H9 (cell line): ENCODE measurements around the gene C1orf122. TPM values are rescaled to one million over a fixed set of nuclear protein-coding genes. Genes with fewer than 3 reads are reported as not detected.

Source experiments
- DNase-seq: peaks from one replicate; pipeline ENCODE4 v3.0.0-alpha.2; 2017
- H2AFZ ChIP-seq: one replicate; pipeline ENCODE4 v1.6.1; 2013; ENCODE audit warnings: mild to moderate bottlenecking, low read length, control low read depth, moderate library complexity
- H2AK5ac ChIP-seq: 2 replicates; pipeline ENCODE4 v1.6.1; 2013; ENCODE audit warnings: low read length, control low read depth, mixed read lengths; ENCODE audit not compliant: insufficient read length
- H2BK120ac ChIP-seq: one replicate; pipeline ENCODE4 v1.6.1; 2013; ENCODE audit warnings: low read depth, mild to moderate bottlenecking, low read length, control low read depth, inconsistent platforms; ENCODE audit not compliant: poor library complexity, severe bottlenecking
- H2BK12ac ChIP-seq: 2 replicates; pipeline ENCODE4 v1.6.1; 2013; ENCODE audit warnings: low read length, control low read depth, mixed read lengths, low read depth; ENCODE audit not compliant: insufficient read length
- H2BK15ac ChIP-seq: 2 replicates; pipeline ENCODE4 v1.6.1; 2013; ENCODE audit warnings: low read depth, low read length, control low read depth
- H2BK20ac ChIP-seq: one replicate; pipeline ENCODE4 v1.6.1; 2013; ENCODE audit warnings: low read depth, mild to moderate bottlenecking, low read length, control low read depth, inconsistent platforms; ENCODE audit not compliant: poor library complexity, severe bottlenecking
- H2BK5ac ChIP-seq: 2 replicates; pipeline ENCODE4 v1.6.1; 2013; ENCODE audit warnings: low read length, control low read depth, mixed read lengths; ENCODE audit not compliant: insufficient read length
- H3K14ac ChIP-seq: 2 replicates; pipeline ENCODE4 v1.6.1; 2013; ENCODE audit warnings: low read length, control low read depth; ENCODE audit not compliant: insufficient read depth
- H3K18ac ChIP-seq: 2 replicates; pipeline ENCODE4 v1.6.1; 2013; ENCODE audit warnings: low read depth, mild to moderate bottlenecking, mixed read lengths, low read length, control low read depth; ENCODE audit not compliant: insufficient read length
- H3K23ac ChIP-seq: 2 replicates; pipeline ENCODE4 v1.6.1; 2013; ENCODE audit warnings: low read length, control low read depth, mixed read lengths, low read depth; ENCODE audit not compliant: insufficient read length
- H3K23me2 ChIP-seq: 2 replicates; pipeline ENCODE4 v1.6.1; 2013; ENCODE audit warnings: low read depth, mild to moderate bottlenecking, mixed read lengths, low read length, control low read depth; ENCODE audit not compliant: insufficient read length, poor library complexity, severe bottlenecking
- H3K27ac ChIP-seq: 2 replicates; pipeline ENCODE4 v1.5.1; 2013; ENCODE audit warnings: low read length, control low read depth, mixed read lengths, low read depth; ENCODE audit not compliant: insufficient read length
- H3K27me3 ChIP-seq: 2 replicates; pipeline ENCODE4 v1.6.1; 2013; ENCODE audit warnings: low read length, control low read depth, inconsistent platforms; ENCODE audit not compliant: insufficient read depth
- H3K4ac ChIP-seq: 2 replicates; pipeline ENCODE4 v1.6.1; 2013; ENCODE audit warnings: low read depth, mild to moderate bottlenecking, control low read depth, inconsistent platforms, low read length, moderate library complexity
- H3K4me1 ChIP-seq: 2 replicates; pipeline ENCODE4 v1.6.1; 2013; ENCODE audit warnings: low read length, control low read depth, inconsistent platforms; ENCODE audit not compliant: insufficient read depth
- H3K4me2 ChIP-seq: 2 replicates; pipeline ENCODE4 v1.6.1; 2013; ENCODE audit warnings: low read length, control low read depth, mixed read lengths; ENCODE audit not compliant: insufficient read length, insufficient read depth
- H3K56ac ChIP-seq: 2 replicates; pipeline ENCODE4 v1.6.1; 2013; ENCODE audit warnings: low read depth, mild to moderate bottlenecking, mixed read lengths, low read length, control low read depth; ENCODE audit not compliant: insufficient read length
- H3K79me1 ChIP-seq: 2 replicates; pipeline ENCODE4 v1.6.1; 2013; ENCODE audit warnings: low read depth, mild to moderate bottlenecking, moderate library complexity, low read length, control low read depth, inconsistent platforms; ENCODE audit not compliant: insufficient read depth, poor library complexity, severe bottlenecking
- H3K79me2 ChIP-seq: 2 replicates; pipeline ENCODE4 v1.6.1; 2013; ENCODE audit warnings: low read length, control low read depth, inconsistent platforms; ENCODE audit not compliant: insufficient read depth
- H3K9ac ChIP-seq: 2 replicates; pipeline ENCODE4 v1.6.1; 2013; ENCODE audit warnings: low read length, control low read depth, mixed read lengths; ENCODE audit not compliant: insufficient read length; ENCODE audit errors: extremely low read depth
- H3K9me3 ChIP-seq: one replicate; pipeline ENCODE4 v1.6.1; 2013; ENCODE audit warnings: low read depth, low read length, inconsistent platforms; ENCODE audit not compliant: control insufficient read depth
- H3T11ph ChIP-seq: one replicate; pipeline ENCODE4 v1.6.1; 2013; ENCODE audit warnings: mild to moderate bottlenecking, low read length, control low read depth, inconsistent platforms
- H4K20me1 ChIP-seq: one replicate; pipeline ENCODE4 v1.6.1; 2013; ENCODE audit not compliant: control insufficient read depth, insufficient read length, insufficient read depth
- H4K5ac ChIP-seq: 2 replicates; pipeline ENCODE4 v1.6.1; 2013; ENCODE audit warnings: low read depth, mild to moderate bottlenecking, mixed read lengths, low read length, control low read depth; ENCODE audit not compliant: insufficient read length
- H4K8ac ChIP-seq: replicated peaks from 2 replicates; pipeline ENCODE4 v1.6.1; 2013; ENCODE audit warnings: low read length, control low read depth, mixed read lengths, low read depth; ENCODE audit not compliant: insufficient read length
- H4K91ac ChIP-seq: 2 replicates; pipeline ENCODE4 v1.6.1; 2013; ENCODE audit warnings: low read depth, mild to moderate bottlenecking, moderate library complexity, mixed read lengths, low read length, control low read depth; ENCODE audit not compliant: insufficient read length
- H3K27ac Mint-ChIP-seq, 3 experiments: 2 replicates in 2 of 3; 3 replicates in 1 of 3; pipeline ENCODE4 v1.8.0; 2020 to 2021; ENCODE audit warnings: mixed read lengths in 3 of 3, mild to moderate bottlenecking in 1 of 3, moderate library complexity in 1 of 3
- H3K27me3 Mint-ChIP-seq: 2 replicates; pipeline ENCODE4 v1.8.0; 2021; ENCODE audit warnings: low read depth, mild to moderate bottlenecking, moderate library complexity, mixed read lengths
- H3K36me3 Mint-ChIP-seq, 3 experiments: 2 replicates in 2 of 3; 3 replicates in 1 of 3; pipeline ENCODE4 v1.8.0; 2020 to 2021; ENCODE audit warnings: low read depth in 3 of 3, mixed read lengths in 3 of 3; ENCODE audit not compliant: insufficient read depth in 1 of 3
- H3K4me1 Mint-ChIP-seq, 2 experiments: 2 replicates each; pipeline ENCODE4 v1.8.0; 2020; ENCODE audit warnings: mixed read lengths in 2 of 2
- H3K4me3 Mint-ChIP-seq, 2 experiments: 2 replicates in 1 of 2; 3 replicates in 1 of 2; pipeline ENCODE4 v1.8.0; 2020 to 2021; ENCODE audit warnings: mild to moderate bottlenecking in 2 of 2, mixed read lengths in 2 of 2, moderate library complexity in 1 of 2
- H3K9me3 Mint-ChIP-seq, 2 experiments: 2 replicates in 1 of 2; 3 replicates in 1 of 2; pipeline ENCODE4 v1.8.0; 2020; ENCODE audit warnings: mild to moderate bottlenecking in 2 of 2, mixed read lengths in 2 of 2, moderate library complexity in 1 of 2
- WGBS: extraction: QIAGEN DNeasy Blood & Tissue Kit; methylation state at CpG from one replicate; pipeline ENCODE4 v1.1.7; 2013; ENCODE audit warnings: missing lambda C conversion rate, low lambda C conversion rate, mixed read lengths; ENCODE audit not compliant: insufficient read length; ENCODE audit errors: extremely low coverage; 5-methylcytosine and 5-hydroxymethylcytosine counted together
- total RNA-seq: library from RNA; stranded (reverse); gene quantifications from 2 replicates; pipeline ENCODE4 v1.2.1, GENCODE V29; 2021
- TF ChIP-seq, protein P1 (sequence below): fragments of 200-600 bp; sonication (generic); conservative IDR thresholded peaks from 3 replicates; pipeline ENCODE4 v1.8.0; 2021; ENCODE audit warnings: antibody characterized with exemption, mild to moderate bottlenecking

C1orf122 gene
- total RNA-seq, 1 experiment from 2014 or later: 59.3 TPM

DNA sequence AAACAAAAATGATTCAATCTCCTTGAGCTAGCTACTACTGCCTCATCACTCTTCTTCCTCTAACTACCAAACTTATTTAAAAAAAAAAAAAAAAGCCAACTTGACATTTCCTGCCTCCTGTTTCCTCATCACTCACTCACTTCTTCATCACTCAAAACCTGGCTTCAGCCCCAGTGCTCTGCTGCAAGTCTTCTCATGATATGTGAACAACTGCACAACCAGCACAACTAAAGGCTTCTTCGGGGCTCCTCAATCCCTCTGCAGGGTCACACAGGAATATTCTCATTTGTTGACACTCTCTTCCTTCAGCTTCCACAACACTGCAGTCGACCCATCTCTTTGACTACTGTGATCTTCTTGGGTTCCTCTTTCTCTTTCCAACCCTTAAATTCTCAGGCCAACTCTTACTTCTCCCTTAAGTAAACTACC is 44.2 kb downstream of the C1orf122 start:
- WGBS: no CpG with 5 or more reads among the region's 2 CpGs
- H4K20me1 ChIP-seq: no peaks in the 10 kb centered on the region
- H3K9me3 Mint-ChIP-seq: no peaks in the 10 kb centered on the region

More for the DNA sequence above, 44.2 kb downstream of the C1orf122 start:
- H3K4me2 ChIP-seq: no peak overlapping the region
- no peak overlapping the region for H3K56ac ChIP-seq
- peaks cover 1 to 16% (median 7%) of the 10 kb centered on the region in 3 experiments; a peak in 5 of 7 replicates for H3K36me3 Mint-ChIP-seq
- H3K79me1 ChIP-seq: peaks cover 8% of the 10 kb centered on the region
- H2BK15ac ChIP-seq: no peak overlapping the region
- no peaks in the 10 kb centered on the region for H3K23me2 ChIP-seq
- no peak overlapping the region for H2BK20ac ChIP-seq
- no peak overlapping the region for H3T11ph ChIP-seq
- no peak overlapping the region for H3K18ac ChIP-seq
- no peak overlapping the region for H4K91ac ChIP-seq
- no peak overlapping the region for H2AFZ ChIP-seq
- H3K14ac ChIP-seq: no peak overlapping the region
- no peak for DNase-seq
- H2BK5ac ChIP-seq: no peak overlapping the region
- H3K4me1 Mint-ChIP-seq: no peaks in the 10 kb centered on the region
- no peaks in the 10 kb centered on the region for H3K9me3 ChIP-seq
- TF ChIP-seq, protein P1, sequence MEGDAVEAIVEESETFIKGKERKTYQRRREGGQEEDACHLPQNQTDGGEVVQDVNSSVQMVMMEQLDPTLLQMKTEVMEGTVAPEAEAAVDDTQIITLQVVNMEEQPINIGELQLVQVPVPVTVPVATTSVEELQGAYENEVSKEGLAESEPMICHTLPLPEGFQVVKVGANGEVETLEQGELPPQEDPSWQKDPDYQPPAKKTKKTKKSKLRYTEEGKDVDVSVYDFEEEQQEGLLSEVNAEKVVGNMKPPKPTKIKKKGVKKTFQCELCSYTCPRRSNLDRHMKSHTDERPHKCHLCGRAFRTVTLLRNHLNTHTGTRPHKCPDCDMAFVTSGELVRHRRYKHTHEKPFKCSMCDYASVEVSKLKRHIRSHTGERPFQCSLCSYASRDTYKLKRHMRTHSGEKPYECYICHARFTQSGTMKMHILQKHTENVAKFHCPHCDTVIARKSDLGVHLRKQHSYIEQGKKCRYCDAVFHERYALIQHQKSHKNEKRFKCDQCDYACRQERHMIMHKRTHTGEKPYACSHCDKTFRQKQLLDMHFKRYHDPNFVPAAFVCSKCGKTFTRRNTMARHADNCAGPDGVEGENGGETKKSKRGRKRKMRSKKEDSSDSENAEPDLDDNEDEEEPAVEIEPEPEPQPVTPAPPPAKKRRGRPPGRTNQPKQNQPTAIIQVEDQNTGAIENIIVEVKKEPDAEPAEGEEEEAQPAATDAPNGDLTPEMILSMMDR: no peak
- H3K23ac ChIP-seq: no peak overlapping the region
- H3K27me3 ChIP-seq: no peaks in the 10 kb centered on the region
- H3K4ac ChIP-seq: no peak overlapping the region
- no peak overlapping the region for H3K27ac Mint-ChIP-seq
- H2AK5ac ChIP-seq: no peak overlapping the region
- H2BK12ac ChIP-seq: no peak overlapping the region
- no peak overlapping the region for H3K4me3 Mint-ChIP-seq
- no peaks in the 10 kb centered on the region for H3K4me1 ChIP-seq
- no peak overlapping the region for H2BK120ac ChIP-seq
- no peak overlapping the region for H4K5ac ChIP-seq
- H3K79me2 ChIP-seq: peaks cover 2% of the 10 kb centered on the region; the same call in 1 of the 2 replicates
- no peaks in the 10 kb centered on the region for H3K27me3 Mint-ChIP-seq
- H3K27ac ChIP-seq: no peak overlapping the region
- no peak overlapping the region for H4K8ac ChIP-seq
- H3K9ac ChIP-seq: no peak overlapping the region
